HL-60 (cell line): ENCODE data around the gene CYTH4.

Source experiments
- DNase-seq, 2 experiments: peaks; one replicate each; pipeline ENCODE4 v3.0.0-alpha.2; 2010 to 2020; ENCODE audit warnings: low read depth in 1 of 2, low spot score in 1 of 2
- H3K27ac ChIP-seq: fragments of 250-450 bp; sonication (Bioruptor Pico); replicated peaks from 2 replicates; pipeline ENCODE4 v1.5.1; 2020; ENCODE audit warnings: mild to moderate bottlenecking, moderate library complexity
- H3K27me3 ChIP-seq: fragments of 250-450 bp; sonication (Bioruptor Pico); 2 replicates; pipeline ENCODE4 v1.5.1; 2021; ENCODE audit warnings: mild to moderate bottlenecking, moderate library complexity; ENCODE audit not compliant: insufficient read depth, poor library complexity, severe bottlenecking
- H3K4me3 ChIP-seq: replicated peaks from 2 replicates; pipeline ENCODE4 v1.5.1; 2011; ENCODE audit warnings: mild to moderate bottlenecking, control low read depth, low read length; ENCODE audit not compliant: insufficient read depth
- CTCF ChIP-seq: IDR thresholded peaks from one replicate; pipeline ENCODE4 v1.5.1; 2011; ENCODE audit warnings: low read length, control low read depth, inconsistent platforms; ENCODE audit not compliant: insufficient read depth
- GABPA ChIP-seq: IDR thresholded peaks from 2 replicates; pipeline ENCODE4 v1.6.1; 2012; ENCODE audit warnings: low read depth
- POLR2AphosphoS5 ChIP-seq: IDR thresholded peaks from 2 replicates; pipeline ENCODE4 v1.6.1; 2012; ENCODE audit warnings: low read depth
- SPI1 ChIP-seq: IDR thresholded peaks from 2 replicates; pipeline ENCODE4 v1.6.1; 2012; ENCODE audit warnings: low read depth, mild to moderate bottlenecking, borderline replicate concordance
- TF ChIP-seq, protein P1 (sequence below): IDR thresholded peaks from 2 replicates; pipeline ENCODE4 v1.6.1; 2012; ENCODE audit warnings: low read depth; ENCODE audit not compliant: insufficient replicate concordance

CYTH4 gene

DNA sequence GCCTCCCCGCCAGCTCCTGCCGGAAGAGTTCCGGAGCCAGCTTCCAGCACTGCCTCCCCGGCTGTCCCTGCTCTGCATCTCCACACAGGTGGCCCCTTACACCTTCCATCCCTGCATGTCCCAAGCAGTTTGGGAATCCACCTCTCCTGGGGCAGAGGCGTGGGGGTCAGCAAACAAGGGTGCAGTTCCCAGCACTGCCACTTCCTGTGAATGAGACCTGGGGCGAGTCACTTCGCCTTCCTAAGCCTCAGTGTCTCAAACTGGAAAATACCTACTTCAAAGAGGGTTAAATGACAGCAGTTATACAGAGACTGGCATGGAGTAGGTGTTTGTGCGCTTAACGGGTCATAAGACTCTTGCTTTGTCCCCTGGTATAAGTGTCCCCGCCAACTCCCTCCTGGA lies 5.2 kb downstream of the CYTH4 start:
- TF ChIP-seq, protein P1, sequence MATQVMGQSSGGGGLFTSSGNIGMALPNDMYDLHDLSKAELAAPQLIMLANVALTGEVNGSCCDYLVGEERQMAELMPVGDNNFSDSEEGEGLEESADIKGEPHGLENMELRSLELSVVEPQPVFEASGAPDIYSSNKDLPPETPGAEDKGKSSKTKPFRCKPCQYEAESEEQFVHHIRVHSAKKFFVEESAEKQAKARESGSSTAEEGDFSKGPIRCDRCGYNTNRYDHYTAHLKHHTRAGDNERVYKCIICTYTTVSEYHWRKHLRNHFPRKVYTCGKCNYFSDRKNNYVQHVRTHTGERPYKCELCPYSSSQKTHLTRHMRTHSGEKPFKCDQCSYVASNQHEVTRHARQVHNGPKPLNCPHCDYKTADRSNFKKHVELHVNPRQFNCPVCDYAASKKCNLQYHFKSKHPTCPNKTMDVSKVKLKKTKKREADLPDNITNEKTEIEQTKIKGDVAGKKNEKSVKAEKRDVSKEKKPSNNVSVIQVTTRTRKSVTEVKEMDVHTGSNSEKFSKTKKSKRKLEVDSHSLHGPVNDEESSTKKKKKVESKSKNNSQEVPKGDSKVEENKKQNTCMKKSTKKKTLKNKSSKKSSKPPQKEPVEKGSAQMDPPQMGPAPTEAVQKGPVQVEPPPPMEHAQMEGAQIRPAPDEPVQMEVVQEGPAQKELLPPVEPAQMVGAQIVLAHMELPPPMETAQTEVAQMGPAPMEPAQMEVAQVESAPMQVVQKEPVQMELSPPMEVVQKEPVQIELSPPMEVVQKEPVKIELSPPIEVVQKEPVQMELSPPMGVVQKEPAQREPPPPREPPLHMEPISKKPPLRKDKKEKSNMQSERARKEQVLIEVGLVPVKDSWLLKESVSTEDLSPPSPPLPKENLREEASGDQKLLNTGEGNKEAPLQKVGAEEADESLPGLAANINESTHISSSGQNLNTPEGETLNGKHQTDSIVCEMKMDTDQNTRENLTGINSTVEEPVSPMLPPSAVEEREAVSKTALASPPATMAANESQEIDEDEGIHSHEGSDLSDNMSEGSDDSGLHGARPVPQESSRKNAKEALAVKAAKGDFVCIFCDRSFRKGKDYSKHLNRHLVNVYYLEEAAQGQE = no peak
- TF ChIP-seq SPI1 (no peak), POLR2AphosphoS5 (no peak), GABPA (no peak), CTCF (no peak)

GRCh38 chr22:37288521-37288920 lies 6.2 kb downstream of the CYTH4 start:
- no peak for DNase-seq
- Histone ChIP-seq H3K4me3 (no peak overlapping the region), H3K27ac (no peak overlapping the region), H3K27me3 (no peaks in the 10 kb centered on the region)
- TF ChIP-seq SPI1 (no peak), CTCF (no peak), POLR2AphosphoS5 (no peak), GABPA (no peak)
- TF ChIP-seq, protein P1 = no peak

More for the DNA sequence above, 5.2 kb downstream of the CYTH4 start:
- no peak for DNase-seq
- Histone ChIP-seq H3K27ac (no peak overlapping the region), H3K27me3 (no peaks in the 10 kb centered on the region), H3K4me3 (no peak overlapping the region)

DNA sequence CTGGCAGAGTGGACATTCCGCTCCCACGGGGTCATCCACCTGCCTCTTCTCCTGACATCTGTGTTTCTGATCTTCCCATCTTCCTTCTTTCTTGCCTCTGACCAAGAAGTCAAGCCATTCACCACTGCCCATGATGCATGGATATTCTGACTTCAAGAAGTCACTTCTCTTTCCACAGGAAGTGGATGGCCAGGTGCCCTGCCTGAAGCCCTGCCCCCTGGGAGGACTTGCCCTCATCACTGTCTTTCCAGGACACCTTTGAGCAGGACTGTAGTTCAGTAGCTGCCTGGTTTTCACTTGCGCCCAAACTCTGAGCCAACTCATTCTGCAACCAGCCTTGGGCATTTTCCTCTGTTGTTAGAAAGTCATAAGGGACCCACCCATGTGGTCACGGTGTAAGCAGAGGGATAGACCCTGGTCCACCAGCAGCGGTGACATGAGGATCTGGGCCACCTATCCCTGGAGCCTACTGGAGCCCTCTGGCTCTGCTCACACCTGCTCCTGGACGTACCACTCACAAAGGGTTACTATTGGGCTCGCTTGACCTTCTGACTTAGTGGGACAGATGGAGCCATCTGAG lies 6.9 kb downstream of the CYTH4 start:
- no peaks in the 10 kb centered on the region for H3K27me3 ChIP-seq
- TF ChIP-seq POLR2AphosphoS5 = no peak
- TF ChIP-seq CTCF = no peak
- TF ChIP-seq, protein P1 = no peak
- no peak for TF ChIP-seq GABPA
- no peak for TF ChIP-seq SPI1
- DNase-seq = no peak
- no peak overlapping the region for H3K4me3 ChIP-seq
- H3K27ac ChIP-seq = no peak overlapping the region
